Measurements from ENCODE around the gene CRTAP.
"Not testable (repeated sequence)": the region's sequence is repeated elsewhere in the genome, so short reads cannot be mapped to it uniquely, and the experiment has no call there.

CRTAP gene

GRCh38 chr3:33113772-33114621 lies at the start of gene CRTAP:
TSS of gene CRTAP (plus strand) at chr3:33114014. CDS start at chr3:33114078, 64 bp downstream.
- in situ Hi-C loops (cut with MboI; ENCODE audit: low pct_unique_long_range_greater_than_20kb, low sequenced_read_pairs, unreplicated experiment): no loop called here
- peak; percentile 82 for DNase-seq (ENCODE audit: low spot score)
- TF ChIP-seq CTCF (IDR thresholded peaks at IDR 0.05; ENCODE audit: extremely low read depth, insufficient read depth, missing control alignments): no peak

- peak; percentile 50 for TF ChIP-seq CTCF (IDR thresholded peaks at IDR 0.05; ENCODE audit: extremely low read depth, insufficient read depth, missing control alignments)
- in situ Hi-C loops (cut with MboI; ENCODE audit: low pct_unique_long_range_greater_than_20kb, low sequenced_read_pairs, unreplicated experiment): no loop called here
- DNase-seq (ENCODE audit: low spot score): no peak
Observed at GRCh38 chr3:33064929-33065328, 48.9 kb upstream of the CRTAP start.

GRCh38 chr3:33067484-33067883 lies 46.3 kb upstream of the CRTAP start:
- in situ Hi-C loops (cut with MboI; ENCODE audit: low pct_unique_long_range_greater_than_20kb, low sequenced_read_pairs, unreplicated experiment): no loop called here
- no peak for TF ChIP-seq CTCF (IDR thresholded peaks at IDR 0.05; ENCODE audit: extremely low read depth, insufficient read depth, missing control alignments)
- no peak for DNase-seq (ENCODE audit: low spot score)

GRCh38 chr3:33069862-33070261 lies 44.0 kb upstream of the CRTAP start:
- not testable (repeated sequence) for DNase-seq (ENCODE audit: low spot score)
- in situ Hi-C loops (cut with MboI; ENCODE audit: low pct_unique_long_range_greater_than_20kb, low sequenced_read_pairs, unreplicated experiment): loop anchor here (5.0 kb wide), 1 partner anchor 118 kb away; the partner anchor contains the start of gene CCR4

- in situ Hi-C loops (cut with MboI; ENCODE audit: low pct_unique_long_range_greater_than_20kb, low sequenced_read_pairs, unreplicated experiment): loop anchor here (5.0 kb wide), 1 partner anchor 119 kb away; the partner anchor contains the start of gene CCR4
- no peak for TF ChIP-seq CTCF (IDR thresholded peaks at IDR 0.05; ENCODE audit: extremely low read depth, insufficient read depth, missing control alignments)
Observed at GRCh38 chr3:33071181-33071580, 42.6 kb upstream of the CRTAP start.

GRCh38 chr3:33071946-33072345 lies 41.9 kb upstream of the CRTAP start:
- TF ChIP-seq CTCF (IDR thresholded peaks at IDR 0.05; ENCODE audit: extremely low read depth, insufficient read depth, missing control alignments): no peak
- DNase-seq (ENCODE audit: low spot score): no peak
- in situ Hi-C loops (cut with MboI; ENCODE audit: low pct_unique_long_range_greater_than_20kb, low sequenced_read_pairs, unreplicated experiment): loop anchor here (5.0 kb wide), 1 partner anchor 120 kb away; the partner anchor contains the start of gene CCR4

More at GRCh38 chr3:33071181-33071580, 42.6 kb upstream of the CRTAP start:
- no peak for DNase-seq (ENCODE audit: low spot score)

Data from GM13977 (cell line).